Gastrocnemius medialis (tissue), 4 donors: ENCODE measurements around the gene SLC1A4.

Source experiments
- CTCF ChIP-seq, 5 experiments: fragments of 450-650 bp in 3 of 5; fragments of 200-600 bp in 2 of 5; sonication (generic) in 2 of 5; IDR thresholded peaks in 4 of 5; conservative IDR thresholded peaks in 1 of 5; 1 replicate in 4 of 5; 2 replicates in 1 of 5; pipeline ENCODE4 v1.5.1; 2016 to 2019; ENCODE audit warnings: antibody characterized with exemption in 5 of 5, mild to moderate bottlenecking in 3 of 5, moderate library complexity in 3 of 5
- POLR2A ChIP-seq, 2 donors: fragments of 450-650 bp; IDR thresholded peaks; one replicate each; pipeline ENCODE4 v1.6.1; 2017; ENCODE audit warnings: antibody characterized with exemption in 2 of 2, mild to moderate bottlenecking in 2 of 2, moderate library complexity in 2 of 2

DNA sequence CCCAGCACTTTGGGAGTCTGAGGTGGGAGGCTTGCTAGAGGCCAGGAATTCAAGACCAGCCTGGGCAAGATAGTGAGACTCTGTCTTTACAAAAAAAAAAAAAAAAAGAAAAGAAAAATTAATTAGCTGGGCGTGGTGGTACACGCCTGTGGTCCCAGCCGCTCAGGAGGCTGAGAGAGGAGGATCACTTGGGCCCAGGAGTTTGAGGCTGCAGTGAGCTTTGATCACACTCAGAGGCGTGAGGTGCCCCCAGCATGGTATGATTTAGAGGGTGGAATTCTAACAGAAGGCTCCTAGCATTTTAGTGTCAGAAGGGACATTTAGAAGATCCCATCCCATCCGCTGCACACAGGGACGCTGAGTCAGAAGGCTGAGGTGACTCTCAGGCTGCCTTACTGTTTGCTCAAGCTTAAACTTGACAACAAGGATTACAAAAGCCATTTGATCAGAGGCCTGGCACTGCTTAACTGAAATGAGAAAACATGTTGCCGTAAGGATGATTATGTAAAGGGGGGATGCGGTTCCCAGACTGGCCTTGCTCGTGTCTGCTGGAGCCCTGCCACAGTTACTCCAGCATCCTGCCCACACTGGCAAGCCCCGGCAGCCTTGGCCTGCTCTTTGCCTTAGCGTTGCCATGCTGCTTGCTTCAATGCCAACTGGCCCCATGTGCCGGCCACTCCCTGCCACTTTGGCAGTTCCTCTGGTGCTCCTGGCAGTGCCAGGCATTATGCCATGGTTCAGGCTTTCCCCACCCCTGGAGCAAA lies 45.6 kb upstream of the SLC1A4 start:
- TF ChIP-seq CTCF (IDR thresholded peaks at IDR 0.05 in 4 of 5, conservative IDR thresholded peaks at IDR 0.05 in 1 of 5) (no peak), POLR2A (IDR thresholded peaks at IDR 0.05) (peak; percentile 13 to 66)
